ENCODE measurements around the gene C1QTNF5.

GRCh38 chr11:119380827-119381180, 40.1 kb upstream of the C1QTNF5 start:
- TF ChIP-seq POLR2A (IDR thresholded peaks at IDR 0.05; ENCODE audit: low read depth, low read length) (no peak), TAF1 (IDR thresholded peaks at IDR 0.05; ENCODE audit: borderline replicate concordance, low read depth, low read length) (no peak), POLR2AphosphoS5 (IDR thresholded peaks at IDR 0.05; ENCODE audit: low read depth, low read length) (no peak)
